Hematopoietic multipotent progenitor cell treated with erythropoietin and hydrocortisone succinate and interleukin-3 and kit ligand, for 17 days (in vitro differentiated cells): ENCODE data around the gene GBP7.
"Not testable (repeated sequence)": the region's sequence is repeated elsewhere in the genome, so short reads cannot be mapped to it uniquely, and the experiment has no call there.

ENCODE experiments used
- DNase-seq: peaks from one replicate; pipeline ENCODE4 v3.0.0-alpha.2; 2015; ENCODE audit warnings: low spot score

The GBP7 gene

DNA sequence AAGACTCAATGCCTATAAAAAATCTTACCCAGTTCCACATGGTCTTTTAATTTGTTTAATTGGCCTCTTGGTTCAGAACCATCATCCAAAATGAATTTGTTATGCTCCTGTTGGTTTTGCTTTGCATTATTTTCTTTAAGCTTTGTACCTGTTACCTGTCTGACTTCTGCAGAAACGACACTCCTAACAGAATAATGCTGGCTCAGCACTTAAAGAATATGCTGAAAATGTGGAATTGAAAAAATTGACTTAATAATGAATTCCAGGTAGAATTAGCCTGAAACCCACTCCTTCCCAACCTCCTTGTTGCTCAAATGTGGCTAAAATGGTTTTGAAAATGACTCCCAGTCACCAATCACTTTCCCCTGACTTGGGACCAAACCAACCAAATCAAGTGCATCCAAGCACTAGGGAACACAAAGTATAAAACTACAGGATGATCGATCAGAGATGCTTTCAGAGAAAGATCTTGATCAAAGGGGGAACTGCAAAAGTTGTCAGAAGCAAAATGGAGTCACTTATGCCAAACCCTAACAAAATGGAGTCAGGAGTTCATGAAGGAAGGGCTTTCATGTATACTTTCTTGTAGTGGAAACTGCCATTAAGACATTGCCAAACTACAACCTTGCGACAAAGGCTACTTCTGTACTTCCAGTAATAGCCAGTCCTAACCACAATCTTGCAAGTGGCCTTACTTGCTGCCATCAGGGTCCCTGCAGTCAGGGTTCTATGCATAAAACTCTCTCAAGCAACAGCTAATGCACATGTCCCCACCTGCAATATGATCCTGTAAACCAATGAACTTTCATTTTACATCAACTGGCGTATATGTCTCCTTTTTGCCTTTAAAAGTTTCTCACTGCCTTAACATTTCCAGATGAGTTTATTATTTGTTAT lies 5.4 kb downstream of the GBP7 start:
- no peak for DNase-seq

DNA sequence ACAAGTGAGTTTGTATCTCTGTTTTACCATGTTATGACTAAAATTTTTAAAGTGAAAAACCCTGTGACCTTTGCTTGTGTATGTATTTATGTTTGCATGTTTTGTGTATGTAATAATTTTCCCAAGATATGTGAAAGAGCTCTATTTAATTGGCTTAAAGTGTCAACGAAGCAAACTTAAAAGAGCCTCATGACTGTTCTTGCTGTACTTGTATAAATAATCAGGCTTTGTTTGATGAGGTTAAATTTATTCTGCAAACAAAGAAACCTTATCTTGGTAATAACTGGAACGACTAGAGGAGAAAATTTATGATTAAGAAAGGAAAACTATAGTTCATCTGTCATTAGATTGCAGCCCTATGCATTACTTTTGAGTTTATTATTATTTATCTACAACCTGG lies 6.6 kb downstream of the GBP7 start:
- no peak for DNase-seq

DNA sequence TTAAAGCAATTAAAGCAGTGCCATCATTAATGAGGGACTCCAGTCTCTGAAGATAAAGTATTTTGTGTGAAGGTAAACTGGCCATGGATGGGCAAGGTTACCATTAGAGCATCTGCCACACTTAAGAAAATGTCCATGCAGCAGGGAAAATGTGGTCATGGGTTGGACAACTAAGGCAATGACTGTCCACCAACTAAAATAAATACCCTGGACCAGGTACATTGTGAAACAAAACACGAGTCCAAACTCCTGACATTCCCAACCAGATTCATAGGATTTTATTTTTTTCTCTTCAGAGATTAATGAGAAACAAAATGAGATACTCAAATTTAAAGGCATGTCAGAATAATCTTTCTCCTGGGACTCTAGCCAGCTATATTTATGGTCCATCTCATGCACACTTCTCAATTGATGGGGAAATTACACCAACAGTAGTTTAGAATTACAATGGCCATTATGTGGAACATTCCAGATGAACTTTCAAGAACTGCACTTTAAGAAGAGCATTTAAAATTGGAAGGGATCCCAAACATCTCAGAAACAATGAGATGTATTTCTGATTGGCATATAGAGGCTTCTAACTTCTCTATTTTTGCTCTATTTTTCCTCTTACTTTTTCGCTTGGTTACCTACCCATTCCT lies 8.1 kb downstream of the GBP7 start:
- DNase-seq, result no peak

GRCh38 chr1:89166705-89167104 lies 9.1 kb downstream of the GBP7 start:
- no peak for DNase-seq

- DNase-seq, result no peak
Observed at GRCh38 chr1:89165811-89166210, 10.0 kb downstream of the GBP7 start.

DNA sequence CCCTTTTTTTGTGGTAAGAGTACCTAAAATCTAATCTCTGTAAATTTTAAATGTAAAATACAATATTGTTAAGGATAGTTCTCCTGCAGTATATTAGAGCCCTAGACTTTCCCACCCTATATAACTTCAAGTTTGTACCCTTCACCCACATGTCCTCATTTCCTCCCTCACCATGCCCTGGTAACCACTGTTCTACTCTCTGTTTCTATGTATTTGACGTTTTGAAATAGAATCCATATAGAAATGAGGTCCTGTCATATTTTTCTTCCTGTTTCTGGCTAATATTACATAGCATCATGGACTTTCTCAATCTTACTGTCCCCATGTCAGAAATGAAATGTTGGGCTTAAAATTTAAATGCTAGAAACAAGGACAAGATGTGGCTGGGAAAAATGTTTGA lies 24.8 kb downstream of the GBP7 start:
- no peak for DNase-seq

- DNase-seq, result no peak
Observed at GRCh38 chr1:89149976-89150375, 25.8 kb downstream of the GBP7 start.

GRCh38 chr1:89149229-89149628 lies 26.6 kb downstream of the GBP7 start:
- DNase-seq, result no peak

- DNase-seq, result no peak
Observed at GRCh38 chr1:89147678-89148658, 27.8 kb downstream of the GBP7 start.

GRCh38 chr1:89146721-89147120 lies 29.1 kb downstream of the GBP7 start:
- no peak for DNase-seq

GRCh38 chr1:89143484-89143883 lies 32.3 kb downstream of the GBP7 start:
- no peak for DNase-seq

- DNase-seq, result no peak
Observed at GRCh38 chr1:89142160-89142559, 33.6 kb downstream of the GBP7 start.

DNA sequence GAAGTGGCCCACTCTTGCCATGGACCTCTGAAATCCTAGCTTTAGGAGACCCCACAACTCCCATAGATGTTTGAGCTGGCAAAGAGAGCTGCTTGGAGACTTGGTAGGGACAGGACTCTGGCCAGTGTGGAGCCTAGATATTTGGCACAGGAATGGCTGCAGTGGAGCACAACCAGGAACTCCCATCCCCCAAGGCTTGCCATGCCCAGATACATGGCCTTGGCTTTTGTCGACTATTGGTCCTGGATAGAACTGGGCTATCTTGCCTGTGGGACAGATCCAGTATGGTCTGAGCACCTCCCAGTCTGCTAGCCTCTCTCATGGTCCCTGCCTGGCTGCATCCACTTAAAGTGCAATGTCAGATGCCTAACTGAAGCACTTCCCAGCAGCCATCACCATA lies 42.1 kb downstream of the GBP7 start:
- no peak for DNase-seq

DNA sequence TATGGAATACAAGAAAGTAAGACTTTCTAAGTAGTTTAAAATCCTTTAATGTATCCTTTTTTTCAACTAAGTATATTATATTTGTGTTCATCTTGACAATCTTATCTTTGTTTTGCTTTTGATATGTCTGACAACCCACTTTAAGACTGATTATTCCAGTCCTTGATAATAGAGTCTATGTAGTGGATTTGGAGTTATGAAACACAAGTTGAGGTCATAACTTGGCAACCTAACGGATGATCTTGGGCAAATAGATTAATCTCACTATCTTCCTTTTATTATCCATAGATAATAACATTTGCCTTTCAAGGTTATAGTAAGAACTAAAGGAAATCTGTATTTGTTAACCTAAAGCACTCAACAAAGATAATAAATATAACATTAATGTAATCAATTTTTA lies 45.1 kb downstream of the GBP7 start:
- no peak for DNase-seq

DNA sequence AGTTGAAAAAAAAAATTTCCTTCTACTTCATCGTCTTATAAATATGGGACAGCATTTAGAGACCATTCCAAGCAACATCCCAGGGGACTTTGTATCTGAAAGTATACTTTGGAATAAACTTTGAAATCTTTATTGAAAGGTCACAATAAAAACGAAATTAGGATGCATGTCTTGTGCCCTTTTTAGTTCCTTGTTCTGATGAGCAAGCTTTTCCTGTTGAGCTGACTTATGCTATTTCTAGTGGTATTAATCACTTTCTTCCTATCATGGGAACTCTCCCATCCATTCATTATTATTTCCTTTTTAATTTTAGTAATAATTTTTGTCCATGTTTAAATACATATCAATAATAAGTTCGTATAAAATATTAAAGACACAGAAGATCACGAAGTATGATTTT lies 45.9 kb downstream of the GBP7 start:
- DNase-seq, result no peak

DNA sequence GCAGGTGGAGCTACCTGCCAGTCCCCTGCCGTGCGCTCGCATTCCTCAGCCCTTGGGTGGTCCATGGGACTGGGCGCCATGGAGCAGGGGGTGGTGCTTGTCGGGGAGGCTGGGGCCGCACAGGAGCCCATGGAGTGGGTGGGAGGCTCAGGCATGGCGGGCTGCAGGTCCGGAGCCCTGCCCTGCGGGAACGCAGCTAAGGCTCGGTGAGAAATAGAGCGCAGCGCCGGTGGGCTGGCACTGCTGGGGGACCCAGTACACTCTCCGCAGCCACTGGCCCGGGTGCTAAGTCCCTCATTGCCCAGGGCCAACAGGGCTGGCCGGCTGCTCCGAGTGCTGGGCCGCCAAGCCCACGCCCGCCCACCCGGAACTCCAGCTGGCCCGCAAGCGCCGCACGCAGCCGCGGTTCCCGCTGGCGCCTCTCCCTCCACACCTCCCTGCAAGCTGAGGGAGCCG lies 47.8 kb downstream of the GBP7 start:
- DNase-seq, result not testable (repeated sequence)

DNA sequence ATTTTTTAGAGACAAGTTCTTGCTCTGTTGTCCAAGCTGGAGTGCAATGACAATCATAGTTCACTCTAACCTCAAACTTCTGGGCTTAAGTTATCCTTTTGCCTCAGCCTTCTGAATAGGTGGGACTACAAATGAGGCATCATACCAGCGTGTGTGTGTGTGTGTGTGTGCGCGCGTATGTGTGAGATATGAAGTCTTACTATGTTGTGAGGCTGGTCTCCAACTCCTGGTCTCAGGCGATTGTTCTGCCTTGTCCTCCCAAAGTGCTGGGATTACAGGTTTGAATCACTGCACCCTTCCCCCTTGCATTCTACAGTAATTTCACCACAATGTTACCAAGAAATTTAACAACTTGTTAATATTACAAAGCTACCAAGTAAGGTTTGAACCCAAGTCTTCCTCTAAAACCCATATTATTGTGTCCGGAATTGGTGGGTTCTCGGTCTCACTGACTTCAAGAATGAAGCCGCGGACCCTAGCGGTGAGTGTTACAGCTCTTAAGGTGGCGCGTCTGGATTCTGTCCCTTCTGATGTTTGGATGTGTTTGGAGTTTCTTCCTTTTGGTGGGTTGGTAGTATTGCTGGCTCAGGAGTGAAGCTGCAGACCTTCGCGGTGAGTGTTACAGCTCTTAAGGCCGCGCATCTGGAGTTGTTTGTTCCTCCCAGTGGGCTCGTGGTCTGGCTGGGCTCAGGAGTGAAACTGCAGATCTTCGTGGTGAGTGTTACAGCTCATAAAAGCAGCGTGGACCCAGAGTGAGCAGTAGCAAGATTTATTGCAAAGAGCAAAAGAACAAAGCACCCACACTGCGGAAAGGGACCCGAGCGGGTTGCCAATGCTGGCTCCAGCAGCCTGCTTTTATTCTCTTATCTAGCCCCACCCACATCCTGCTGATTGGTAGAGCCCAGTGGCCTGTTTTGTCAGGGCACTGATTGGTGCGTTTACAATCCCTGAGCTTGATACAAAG lies 48.9 kb downstream of the GBP7 start:
- not testable (repeated sequence) for DNase-seq

- no peak for DNase-seq
Observed at GRCh38 chr1:89125913-89126580, 49.8 kb downstream of the GBP7 start, which contains the start of gene GBP2. Gene GBP2 (minus strand): TSS chr1:89126114. CDS start chr1:89121966, 4,148 bp downstream.

GRCh38 chr1:89125240-89125912 lies 50.4 kb downstream of the GBP7 start:
- DNase-seq, result no peak

DNA sequence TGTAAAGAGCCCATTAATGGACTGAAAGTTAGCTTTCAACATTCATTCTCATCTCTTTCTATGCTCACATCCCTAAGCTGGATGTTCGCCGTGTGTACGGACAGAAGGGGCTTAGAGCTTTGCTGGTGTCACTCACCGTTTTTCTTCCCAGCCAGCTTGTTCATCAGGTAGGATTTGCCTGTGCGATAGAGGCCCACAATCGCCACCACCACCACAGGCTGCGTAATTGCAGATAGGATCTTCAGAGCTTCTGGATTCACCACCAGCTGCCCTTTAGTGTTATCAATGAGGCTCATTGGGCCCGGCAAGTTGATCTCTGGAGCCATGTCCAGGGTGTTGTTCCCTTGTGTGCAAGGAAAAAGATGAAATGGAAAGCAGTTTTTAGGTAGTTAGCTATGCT lies 54.2 kb downstream of the GBP7 start:
- DNase-seq, result no peak
